ENCODE results near the gene LSAMP. TPM values are rescaled to one million over a fixed set of nuclear protein-coding genes. Genes with fewer than 3 reads are reported as not detected.

Gene LSAMP
- total RNA-seq, 1 experiment from 2014 or later = 5.7 TPM

GRCh38 chr3:116341899-116342298, 103.4 kb downstream of the LSAMP start:
- ATAC-seq = peak; percentile 71
- no peak overlapping the region for H3K27ac Mint-ChIP-seq
- 0 out of 2 replicates have a peak, but pooled peaks cover 4% of the 10 kb centered on the region for H3K27me3 Mint-ChIP-seq (ENCODE audit: low read depth)
- peaks cover 44% of the 10 kb centered on the region for H3K4me1 Mint-ChIP-seq
- TF ChIP-seq JUN (CRISPR knock-in tag; IDR thresholded peaks at IDR 0.05) = no peak
- no peak for TF ChIP-seq CDX4 (CRISPR knock-in tag; IDR thresholded peaks at IDR 0.05; ENCODE audit: borderline replicate concordance)
- no peak for TF ChIP-seq SOX15 (CRISPR knock-in tag; IDR thresholded peaks at IDR 0.05)
- no peak for TF ChIP-seq ZSCAN18 (CRISPR knock-in tag; IDR thresholded peaks at IDR 0.05)
- TF ChIP-seq ZNF232 (CRISPR knock-in tag; IDR thresholded peaks at IDR 0.05) = no peak
- no peak for TF ChIP-seq FOXP4 (CRISPR knock-in tag; IDR thresholded peaks at IDR 0.05)
- no peak for TF ChIP-seq GABPB1 (CRISPR knock-in tag; IDR thresholded peaks at IDR 0.05)
- TF ChIP-seq TP53 (CRISPR knock-in tag; IDR thresholded peaks at IDR 0.05) = no peak
- no peak for TF ChIP-seq ARID4B (CRISPR knock-in tag; IDR thresholded peaks at IDR 0.05; ENCODE audit: borderline replicate concordance)
- TF ChIP-seq CREB1 (CRISPR knock-in tag; IDR thresholded peaks at IDR 0.05) = no peak
- TF ChIP-seq FOXK1 (CRISPR knock-in tag; IDR thresholded peaks at IDR 0.05) = no peak
- no peak for TF ChIP-seq SMAD4 (CRISPR knock-in tag; IDR thresholded peaks at IDR 0.05)
- TF ChIP-seq ATF3 (CRISPR knock-in tag; conservative IDR thresholded peaks at IDR 0.05) = no peak
- TF ChIP-seq CBFB (CRISPR knock-in tag; IDR thresholded peaks at IDR 0.05; ENCODE audit: low read depth) = no peak
- TF ChIP-seq ZNF121 (CRISPR knock-in tag; IDR thresholded peaks at IDR 0.05) = no peak
- ChIA-PET POLR2A (no interaction called here), CTCF (no interaction called here)
- no peaks in the 10 kb centered on the region for H3K9me3 Mint-ChIP-seq
- no peaks in the 10 kb centered on the region for H3K36me3 Mint-ChIP-seq
- no peak overlapping the region for H3K4me3 Mint-ChIP-seq
- no peak for DNase-seq (ENCODE audit: low spot score)

GRCh38 chr3:116341381-116341780, 103.9 kb downstream of the LSAMP start:
- Mint-ChIP-seq H3K27me3 (ENCODE audit: low read depth) (0 out of 2 replicates have a peak, but pooled peaks cover 4% of the 10 kb centered on the region), H3K4me3 (no peak overlapping the region), H3K36me3 (no peaks in the 10 kb centered on the region), H3K27ac (no peak overlapping the region), H3K9me3 (no peaks in the 10 kb centered on the region), H3K4me1 (peaks cover 44% of the 10 kb centered on the region)
- CTCF ChIA-PET = no interaction called here
- ATAC-seq = no peak
- no peak for DNase-seq (ENCODE audit: low spot score)
- POLR2A ChIA-PET = no interaction called here
- TF ChIP-seq PREB (CRISPR knock-in tag; IDR thresholded peaks at IDR 0.05; ENCODE audit: borderline replicate concordance) = no peak
- TF ChIP-seq JUN (CRISPR knock-in tag; IDR thresholded peaks at IDR 0.05) = no peak
- no peak for TF ChIP-seq ZNF138 (CRISPR knock-in tag; conservative IDR thresholded peaks at IDR 0.05)
- no peak for TF ChIP-seq NR2C2 (CRISPR knock-in tag; IDR thresholded peaks at IDR 0.05)
- TF ChIP-seq GRHL2 (CRISPR knock-in tag; IDR thresholded peaks at IDR 0.05; ENCODE audit: insufficient replicate concordance, severe bottlenecking) = no peak
- no peak for TF ChIP-seq ZBTB43 (CRISPR knock-in tag; IDR thresholded peaks at IDR 0.05)
- TF ChIP-seq ZNF263 (CRISPR knock-in tag; IDR thresholded peaks at IDR 0.05; ENCODE audit: low read depth) = no peak
- TF ChIP-seq FOXP4 (CRISPR knock-in tag; IDR thresholded peaks at IDR 0.05) = no peak
- no peak for TF ChIP-seq ZSCAN18 (CRISPR knock-in tag; IDR thresholded peaks at IDR 0.05)
